Panc1 (cell line): Measurements from ENCODE around the gene BICD1. TPM values are rescaled to one million over a fixed set of nuclear protein-coding genes. Genes with fewer than 3 reads are reported as not detected.

Experiments
- ATAC-seq: fragments of 200-7000 bp; cut with Tn5 transposase; 2 replicates; pipeline ENCODE4 v1.9.1; 2020; ENCODE audit warnings: mild to moderate bottlenecking, moderate library complexity
- BruUV-seq: library from RNA; stranded (reverse); fragments of 400-500 nt; replicated peaks from 2 replicates; lab custom pipeline; 2021; lab: Mats Ljungman, UMichigan
- CTCF ChIA-PET: fragments of 300-600 bp; sonication (Branson Sonifier 250); formaldehyde crosslinking; loops from one replicate; lab custom pipeline; 2022; ENCODE audit warnings: antibody characterized with exemption; lab: Charles Lee
- POLR2A ChIA-PET: fragments of 300-600 bp; sonication (Branson Sonifier 250); formaldehyde crosslinking; loops from one replicate; lab custom pipeline; 2022; ENCODE audit warnings: antibody characterized with exemption; lab: Charles Lee
- DNase-seq: peaks from one replicate; pipeline ENCODE4 v3.0.0-alpha.2; 2010; ENCODE audit warnings: low read depth, low spot score
- H3K27ac ChIP-seq: 2 replicates; pipeline ENCODE4 v1.5.1; 2011; ENCODE audit warnings: mild to moderate bottlenecking, low read length, inconsistent platforms
- H3K27me3 ChIP-seq: fragments of 200-500 bp; sonication (Bioruptor generic); 2 replicates; pipeline ENCODE4 v1.6.0; 2014; ENCODE audit warnings: low read length, inconsistent platforms; ENCODE audit not compliant: control insufficient read depth, insufficient read depth
- H3K36me3 ChIP-seq: fragments of 200-500 bp; sonication (Bioruptor generic); 2 replicates; pipeline ENCODE4 v1.5.1; 2014; ENCODE audit warnings: inconsistent platforms, mild to moderate bottlenecking, low read length, moderate library complexity; ENCODE audit not compliant: control insufficient read depth, insufficient read depth
- H3K4me1 ChIP-seq: 2 replicates; pipeline ENCODE4 v1.5.1; 2011; ENCODE audit warnings: inconsistent platforms, mild to moderate bottlenecking, low read length, moderate library complexity; ENCODE audit not compliant: control insufficient read depth, insufficient read depth
- H3K4me3 ChIP-seq, 2 experiments: 2 replicates each; pipeline ENCODE4 v1.5.1; 2011 to 2012; ENCODE audit warnings: low read depth in 2 of 2, low read length in 2 of 2, mild to moderate bottlenecking in 2 of 2, inconsistent platforms in 1 of 2, moderate library complexity in 1 of 2
- H3K9me3 ChIP-seq: fragments of 200-500 bp; sonication (Bioruptor generic); 2 replicates; pipeline ENCODE4 v1.5.1; 2014; ENCODE audit warnings: low read depth, mild to moderate bottlenecking, inconsistent platforms, low read length, moderate library complexity; ENCODE audit not compliant: control insufficient read depth, insufficient read depth
- POLR2AphosphoS5 ChIP-seq: IDR thresholded peaks from 2 replicates; pipeline ENCODE4 v1.6.1; 2012; ENCODE audit warnings: mild to moderate bottlenecking, low read depth, low read length, moderate library complexity
- REST ChIP-seq, 2 experiments: IDR thresholded peaks; 2 replicates each; pipeline ENCODE4 v1.6.1; 2011 to 2012; ENCODE audit warnings: low read depth in 2 of 2, control low read depth in 1 of 2, low read length in 1 of 2, mild to moderate bottlenecking in 1 of 2, moderate library complexity in 1 of 2; ENCODE audit not compliant: insufficient read depth in 1 of 2
- SIN3A ChIP-seq: IDR thresholded peaks from 2 replicates; pipeline ENCODE4 v1.6.1; 2012; ENCODE audit warnings: low read depth, mild to moderate bottlenecking, low read length, moderate library complexity, borderline replicate concordance; ENCODE audit not compliant: insufficient read depth
- TCF7L2 ChIP-seq: IDR thresholded peaks from 2 replicates; pipeline ENCODE4 v1.6.1; 2011; ENCODE audit warnings: mild to moderate bottlenecking, low read depth, low read length, inconsistent platforms
- in situ Hi-C: cut with HindIII; loops from 2 replicates; pipeline ENCODE4 v1.10.0; 2016; ENCODE audit warnings: low sequenced_read_pairs, low pct_unique_long_range_greater_than_20kb
- intact Hi-C: fragments of 100-400 bp; cut with micrococcal nuclease; formaldehyde crosslinking; loops from one replicate; pipeline ENCODE4 v1.10.0; 2022; ENCODE audit not compliant: unreplicated experiment
- total RNA-seq: library from RNA; stranded (reverse); gene quantifications from one replicate; pipeline ENCODE4 v1.2.1, GENCODE V29; 2021; ENCODE audit not compliant: unreplicated experiment
- TF ChIP-seq, protein P1 (sequence below): fragments of 450-650 bp; IDR thresholded peaks from 2 replicates; pipeline ENCODE4 v1.5.1; 2017; ENCODE audit warnings: mild to moderate bottlenecking

The BICD1 gene
- total RNA-seq, 1 experiment from 2014 or later = 40.0 TPM

GRCh38 chr12:32398181-32398580, 291.5 kb downstream of the BICD1 start:
- ChIA-PET POLR2A (interaction anchor here (0.5 kb wide), 1 partner anchor 142 kb away, joined by 3 read pairs; no protein-coding TSS in a partner anchor), CTCF (interaction anchor here (0.6 kb wide), 1 partner anchor 45 kb away, joined by 3 read pairs; no protein-coding TSS in a partner anchor)
- H3K4me3 ChIP-seq = no peak overlapping the region
- no peak for ATAC-seq
- H3K9me3 ChIP-seq = no peaks in the 10 kb centered on the region
- no peak for TF ChIP-seq TCF7L2
- TF ChIP-seq, protein P1, sequence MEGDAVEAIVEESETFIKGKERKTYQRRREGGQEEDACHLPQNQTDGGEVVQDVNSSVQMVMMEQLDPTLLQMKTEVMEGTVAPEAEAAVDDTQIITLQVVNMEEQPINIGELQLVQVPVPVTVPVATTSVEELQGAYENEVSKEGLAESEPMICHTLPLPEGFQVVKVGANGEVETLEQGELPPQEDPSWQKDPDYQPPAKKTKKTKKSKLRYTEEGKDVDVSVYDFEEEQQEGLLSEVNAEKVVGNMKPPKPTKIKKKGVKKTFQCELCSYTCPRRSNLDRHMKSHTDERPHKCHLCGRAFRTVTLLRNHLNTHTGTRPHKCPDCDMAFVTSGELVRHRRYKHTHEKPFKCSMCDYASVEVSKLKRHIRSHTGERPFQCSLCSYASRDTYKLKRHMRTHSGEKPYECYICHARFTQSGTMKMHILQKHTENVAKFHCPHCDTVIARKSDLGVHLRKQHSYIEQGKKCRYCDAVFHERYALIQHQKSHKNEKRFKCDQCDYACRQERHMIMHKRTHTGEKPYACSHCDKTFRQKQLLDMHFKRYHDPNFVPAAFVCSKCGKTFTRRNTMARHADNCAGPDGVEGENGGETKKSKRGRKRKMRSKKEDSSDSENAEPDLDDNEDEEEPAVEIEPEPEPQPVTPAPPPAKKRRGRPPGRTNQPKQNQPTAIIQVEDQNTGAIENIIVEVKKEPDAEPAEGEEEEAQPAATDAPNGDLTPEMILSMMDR = no peak
- no peak for TF ChIP-seq REST (IDR thresholded peaks at IDR 0.05; ENCODE audit: insufficient read depth in 1 of 2, low read depth in 2 of 2, low read length in 1 of 2)
- in situ Hi-C loops = no loop called here
- H3K4me1 ChIP-seq = peaks cover 7% of the 10 kb centered on the region
- DNase-seq = no peak
- no peaks in the 10 kb centered on the region; the same call in 1 of the 2 replicates for H3K36me3 ChIP-seq
- intact Hi-C loops = no loop called here
- 0 out of 2 replicates have a peak, but pooled peaks cover 4% of the 10 kb centered on the region for H3K27me3 ChIP-seq
- no TSS peak for BruUV-seq
- no peak overlapping the region for H3K27ac ChIP-seq

DNA sequence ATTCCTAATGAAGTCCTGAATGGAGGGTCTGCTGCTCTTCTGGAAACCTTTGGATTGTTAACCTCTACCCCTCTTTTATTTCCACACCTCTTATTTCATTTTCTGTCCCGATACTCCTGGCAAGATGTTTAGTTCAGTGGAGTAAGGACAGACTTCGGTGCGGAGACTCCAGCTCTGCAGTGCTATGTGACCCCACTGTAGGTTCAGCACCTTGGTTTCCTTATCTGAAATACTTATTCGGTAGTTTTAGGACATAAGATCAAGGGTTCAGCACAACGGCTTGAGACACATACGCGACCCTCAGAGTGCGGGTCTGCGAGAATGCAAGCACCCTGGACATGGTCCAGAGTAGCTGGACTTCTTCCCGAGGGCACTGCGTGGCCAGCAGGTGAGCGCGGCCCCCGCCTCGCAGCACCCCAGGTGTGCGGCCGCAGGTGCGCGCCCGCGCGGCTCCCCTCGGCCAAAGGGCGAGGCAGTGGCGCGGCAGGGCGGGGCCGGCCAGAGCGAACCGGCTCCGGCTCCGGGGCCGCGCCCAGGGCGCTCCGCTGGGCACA, 292.2 kb downstream of the BICD1 start:
- Histone ChIP-seq H3K4me3 (peak overlapping the region; percentile 69 to 80), H3K36me3 (no peaks in the 10 kb centered on the region; the same call in 1 of the 2 replicates), H3K9me3 (no peaks in the 10 kb centered on the region), H3K27me3 (0 out of 2 replicates have a peak, but pooled peaks cover 4% of the 10 kb centered on the region), H3K27ac (peak overlapping the region; percentile 62), H3K4me1 (peaks cover 7% of the 10 kb centered on the region)
- BruUV-seq = no TSS peak
- intact Hi-C loops (no loop called here), in situ Hi-C loops (no loop called here)
- ATAC-seq = peak; percentile 9; the same call in 1 of the 2 replicates
- ChIA-PET POLR2A (no interaction called here), CTCF (interaction anchor here (0.6 kb wide), 1 partner anchor 44 kb away, joined by 3 read pairs; no protein-coding TSS in a partner anchor)
- TF ChIP-seq TCF7L2 = no peak
- TF ChIP-seq POLR2AphosphoS5 = no peak
- TF ChIP-seq, protein P1 = no peak
- TF ChIP-seq SIN3A = no peak
- TF ChIP-seq REST (IDR thresholded peaks at IDR 0.05; ENCODE audit: insufficient read depth in 1 of 2, low read depth in 2 of 2, low read length in 1 of 2) = no peak
- no peak for DNase-seq
